ENCODE measurements around the gene GAS2L1.

The GAS2L1 gene

GRCh38 chr22:29308791-29309262 is 2.4 kb downstream of the GAS2L1 start:
- Histone ChIP-seq H3K4me2 (peak overlapping the region; percentile 71), H3K4me3 (no peak overlapping the region), H3K27ac (no peak overlapping the region), H3K27me3 (peaks cover 60% of the 10 kb centered on the region), H3K4me1 (peaks cover 61% of the 10 kb centered on the region), H3K36me3 (no peaks in the 10 kb centered on the region), H3K9me3 (no peaks in the 10 kb centered on the region), H3K9ac (no peak overlapping the region), H4K20me1 (peaks cover 34% of the 10 kb centered on the region)
- no peak for TF ChIP-seq Cebpa-rat (IDR thresholded peaks at IDR 0.05)

- peaks cover 67% of the 10 kb centered on the region for H3K27me3 ChIP-seq
- no peak overlapping the region for H3K4me3 ChIP-seq
- no peak overlapping the region for H3K9ac ChIP-seq
These were observed 3.0 kb downstream of the GAS2L1 start for GRCh38 chr22:29309332-29310064.

GRCh38 chr22:29310065-29310862 is 3.8 kb downstream of the GAS2L1 start:
- no peaks in the 10 kb centered on the region for H3K9me3 ChIP-seq
- peaks cover 75% of the 10 kb centered on the region for H3K27me3 ChIP-seq
- no peaks in the 10 kb centered on the region for H3K36me3 ChIP-seq
- no peak overlapping the region for H3K9ac ChIP-seq
- peaks cover 48% of the 10 kb centered on the region for H4K20me1 ChIP-seq
- peaks cover 53% of the 10 kb centered on the region for H3K4me1 ChIP-seq
- no peak overlapping the region for H3K27ac ChIP-seq
- no peak overlapping the region for H3K4me3 ChIP-seq
- H3K4me2 ChIP-seq = peak overlapping the region; percentile 61
- TF ChIP-seq Cebpa-rat (IDR thresholded peaks at IDR 0.05) = no peak

More at GRCh38 chr22:29309332-29310064, 3.0 kb downstream of the GAS2L1 start:
- Histone ChIP-seq H3K27ac (no peak overlapping the region), H3K36me3 (no peaks in the 10 kb centered on the region), H3K4me1 (peaks cover 55% of the 10 kb centered on the region), H3K9me3 (no peaks in the 10 kb centered on the region), H4K20me1 (peaks cover 40% of the 10 kb centered on the region), H3K4me2 (peak overlapping the region; percentile 71)
- TF ChIP-seq Cebpa-rat (IDR thresholded peaks at IDR 0.05) = no peak

- H3K27me3 ChIP-seq = peaks cover 77% of the 10 kb centered on the region
- no peak overlapping the region for H3K27ac ChIP-seq
- no peak for TF ChIP-seq Cebpa-rat (IDR thresholded peaks at IDR 0.05)
- H3K4me1 ChIP-seq = peaks cover 48% of the 10 kb centered on the region
- peak overlapping the region; percentile 61 for H3K4me2 ChIP-seq
- no peak overlapping the region for H3K9ac ChIP-seq
- H3K36me3 ChIP-seq = no peaks in the 10 kb centered on the region
- H3K4me3 ChIP-seq = no peak overlapping the region
- no peaks in the 10 kb centered on the region for H3K9me3 ChIP-seq
- H4K20me1 ChIP-seq = peaks cover 49% of the 10 kb centered on the region
These were observed 4.5 kb downstream of the GAS2L1 start for GRCh38 chr22:29310863-29311339.

- Histone ChIP-seq H3K4me2 (peak overlapping the region; percentile 61; the same call in 1 of the 2 replicates), H3K4me3 (no peak overlapping the region), H3K36me3 (no peaks in the 10 kb centered on the region), H3K27ac (no peak overlapping the region), H3K4me1 (peaks cover 40% of the 10 kb centered on the region), H3K9me3 (no peaks in the 10 kb centered on the region), H4K20me1 (peaks cover 49% of the 10 kb centered on the region), H3K9ac (no peak overlapping the region), H3K27me3 (peaks cover 77% of the 10 kb centered on the region)
- no peak for TF ChIP-seq Cebpa-rat (IDR thresholded peaks at IDR 0.05)
These were observed 5.2 kb downstream of the GAS2L1 start for GRCh38 chr22:29311464-29312217.

GRCh38 chr22:29312218-29313125 is 6.0 kb downstream of the GAS2L1 start:
- peaks cover 47% of the 10 kb centered on the region for H4K20me1 ChIP-seq
- H3K4me3 ChIP-seq = no peak overlapping the region
- no peak overlapping the region for H3K27ac ChIP-seq
- no peak overlapping the region for H3K9ac ChIP-seq
- peaks cover 77% of the 10 kb centered on the region for H3K27me3 ChIP-seq
- TF ChIP-seq Cebpa-rat (IDR thresholded peaks at IDR 0.05) = no peak
- no peaks in the 10 kb centered on the region for H3K9me3 ChIP-seq
- H3K4me2 ChIP-seq = no peak overlapping the region
- H3K36me3 ChIP-seq = no peaks in the 10 kb centered on the region
- H3K4me1 ChIP-seq = peaks cover 40% of the 10 kb centered on the region

- no peak overlapping the region for H3K9ac ChIP-seq
- peaks cover 71% of the 10 kb centered on the region for H3K27me3 ChIP-seq
- peaks cover 40% of the 10 kb centered on the region for H4K20me1 ChIP-seq
- TF ChIP-seq Cebpa-rat (IDR thresholded peaks at IDR 0.05) = no peak
- H3K4me3 ChIP-seq = no peak overlapping the region
- peaks cover 37% of the 10 kb centered on the region for H3K4me1 ChIP-seq
- H3K36me3 ChIP-seq = no peaks in the 10 kb centered on the region
- no peak overlapping the region for H3K27ac ChIP-seq
- no peaks in the 10 kb centered on the region for H3K9me3 ChIP-seq
- no peak overlapping the region for H3K4me2 ChIP-seq
These were observed 6.7 kb downstream of the GAS2L1 start for GRCh38 chr22:29313126-29313575.

- no peak for TF ChIP-seq Cebpa-rat (IDR thresholded peaks at IDR 0.05)
- Histone ChIP-seq H3K27ac (no peak overlapping the region), H3K9ac (no peak overlapping the region), H3K4me2 (no peak overlapping the region), H3K27me3 (peaks cover 64% of the 10 kb centered on the region), H3K36me3 (no peaks in the 10 kb centered on the region), H3K4me3 (no peak overlapping the region), H3K4me1 (peaks cover 30% of the 10 kb centered on the region), H3K9me3 (no peaks in the 10 kb centered on the region), H4K20me1 (peaks cover 36% of the 10 kb centered on the region)
These were observed 7.4 kb downstream of the GAS2L1 start for GRCh38 chr22:29313576-29314466.

All from BLaER1 (cell line).